Loucy (cell line): ENCODE data around the gene GLT1D1.

ENCODE experiments used
- CTCF ChIP-seq: fragments of 200-600 bp; sonication (generic); conservative IDR thresholded peaks from 2 replicates; pipeline ENCODE4 v1.5.1; 2014; ENCODE audit warnings: mild to moderate bottlenecking, antibody characterized with exemption, low read length
- EZH2phosphoT487 ChIP-seq: fragments of 200-600 bp; IDR thresholded peaks from 2 replicates; pipeline ENCODE4 v1.6.1; 2018; ENCODE audit warnings: antibody characterized with exemption, mild to moderate bottlenecking, moderate library complexity, borderline replicate concordance

DNA sequence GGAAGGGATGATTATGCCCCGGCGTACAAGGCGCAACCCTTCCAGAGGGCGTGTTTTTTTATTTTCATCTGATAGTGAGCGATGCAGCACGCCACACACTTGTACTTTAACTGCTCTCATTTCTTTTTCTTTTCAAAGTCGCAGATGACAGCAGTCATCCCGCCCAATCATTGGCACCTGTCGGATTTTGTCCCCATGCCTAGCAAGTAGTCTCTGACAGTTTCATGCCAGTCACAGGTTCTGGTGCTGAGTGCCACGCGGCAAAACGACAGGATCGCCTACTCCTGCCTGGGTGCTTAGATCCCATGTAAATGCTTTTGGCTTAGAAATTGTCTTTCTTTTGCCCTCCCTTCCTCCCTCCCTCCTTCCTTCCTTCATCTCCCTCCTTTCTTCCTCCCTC, 117.7 kb downstream of the GLT1D1 start:
- TF ChIP-seq CTCF (no peak), EZH2phosphoT487 (no peak)
